Right renal pelvis (tissue), 4 donors: ENCODE data around the gene PRKN. TPM values are rescaled to one million over a fixed set of nuclear protein-coding genes. Genes with fewer than 3 reads are reported as not detected.

Experiments used
- DNase-seq, 4 donors: peaks; one replicate each; pipeline ENCODE4 v3.0.0-alpha.2; 2013; ENCODE audit warnings: low read depth in 4 of 4, low spot score in 3 of 4, missing footprints in 1 of 4
- polyA plus RNA-seq, 4 donors: library from polyadenylated mRNA; unstranded; fragments of 120-200 nt; gene quantifications; one replicate each; pipeline ENCODE4 v1.2.1, GENCODE V29; 2013; ENCODE audit not compliant: insufficient read length in 4 of 4

PRKN gene
- polyA plus RNA-seq, 4 donors: 8.7 to 12.4 (median 10.8) TPM

DNA sequence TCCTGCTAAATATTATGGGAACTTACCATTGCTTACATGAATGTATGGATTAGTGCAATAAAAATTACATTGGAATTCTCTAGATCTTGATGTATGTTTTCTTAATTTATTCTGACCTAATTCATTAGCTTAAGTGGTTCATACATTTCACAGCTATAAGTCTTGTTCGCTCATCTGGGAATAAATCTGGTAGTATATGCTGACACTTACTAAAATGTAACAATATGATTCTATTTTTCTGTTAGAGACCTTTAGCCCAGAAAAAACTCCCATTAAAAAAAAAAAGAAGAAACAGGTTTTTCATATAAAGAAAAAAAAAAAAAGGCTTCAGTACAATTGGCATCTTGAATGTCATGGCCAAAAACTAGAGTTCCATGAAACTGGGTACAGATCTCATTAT lies 1059.6 kb downstream of the PRKN start:
- DNase-seq: no peak

DNA sequence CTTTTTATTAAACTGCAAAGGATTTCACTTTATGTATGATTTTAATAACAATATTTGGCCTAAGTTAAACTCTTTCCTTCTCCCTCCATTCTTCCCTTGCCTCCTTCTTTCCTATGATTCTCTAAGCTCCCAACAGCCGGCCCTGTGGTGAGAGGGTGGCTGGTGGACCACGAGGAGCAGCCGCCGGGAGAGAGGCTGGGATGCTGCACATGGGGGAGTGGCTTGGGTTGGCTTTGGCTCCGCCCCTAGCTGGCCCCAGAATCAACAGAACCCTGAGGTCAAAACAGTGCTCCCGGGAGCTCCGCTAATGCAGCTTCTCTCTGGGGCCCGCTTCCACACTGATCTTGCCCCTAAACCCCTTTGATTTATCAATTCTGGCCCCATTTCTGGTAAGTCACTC lies 1063.9 kb downstream of the PRKN start:
- DNase-seq: no peak

DNA sequence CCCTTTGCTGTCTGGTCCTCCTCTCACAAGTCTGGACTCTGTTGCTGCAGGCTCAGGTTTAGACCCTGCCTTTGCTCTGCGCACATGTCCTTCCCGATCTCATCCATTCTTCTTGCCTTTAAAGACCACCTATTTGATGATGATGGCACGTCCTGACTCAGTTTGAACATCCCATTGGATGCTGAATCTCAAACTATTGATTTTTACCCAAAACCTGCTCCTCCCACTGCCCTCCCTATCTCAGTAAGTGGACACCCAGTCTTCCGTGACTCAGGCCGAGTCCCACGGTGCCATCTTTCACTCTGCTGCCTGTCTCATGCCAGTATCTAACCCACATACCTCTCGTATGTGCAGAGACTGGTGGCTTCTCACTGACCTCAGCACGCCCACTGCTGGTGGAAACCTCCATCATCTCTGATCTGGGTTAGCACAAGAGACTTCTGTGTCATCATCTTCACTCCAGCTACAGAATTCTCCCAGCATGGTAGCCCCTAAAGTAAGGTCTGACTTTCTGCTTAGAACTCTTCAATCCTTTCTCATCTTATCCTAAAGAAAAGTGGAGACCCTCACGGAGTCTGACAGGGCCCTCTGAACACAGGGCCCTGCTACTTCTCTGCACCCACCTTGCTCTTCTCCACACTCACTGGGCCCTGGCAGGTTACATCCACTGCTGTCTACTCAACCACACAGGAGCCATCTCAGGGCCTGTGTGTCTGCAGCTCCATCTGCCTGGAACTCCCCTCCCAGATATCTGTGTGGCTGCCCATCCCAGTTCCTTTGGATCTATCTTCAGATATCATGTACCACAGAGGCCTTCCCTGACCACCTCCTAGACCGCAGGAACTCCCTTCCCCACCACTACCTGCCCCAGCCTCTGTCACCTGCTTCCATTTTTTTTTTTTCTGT lies 1066.6 kb downstream of the PRKN start:
- no peak for DNase-seq

DNA sequence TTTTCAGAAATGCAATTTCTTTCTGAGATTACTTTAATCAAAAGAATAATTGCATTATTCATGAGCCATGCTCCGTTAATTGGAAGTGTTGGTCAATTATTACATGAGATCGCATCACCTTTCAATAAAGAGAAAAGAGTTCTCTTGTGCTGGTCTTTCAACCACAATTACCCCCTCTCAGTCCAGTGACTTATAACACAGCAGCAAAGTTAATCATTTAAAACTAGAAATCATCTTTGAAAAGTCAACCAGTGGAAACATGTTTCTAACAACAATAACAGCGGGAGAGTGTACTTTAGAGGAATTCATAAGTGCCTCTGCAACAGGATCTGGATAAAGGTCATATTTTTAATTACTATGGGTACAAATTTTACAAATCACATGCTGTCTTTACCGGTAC lies 1069.4 kb downstream of the PRKN start:
- DNase-seq: peak in 2 of 4 donors; percentile 40

DNA sequence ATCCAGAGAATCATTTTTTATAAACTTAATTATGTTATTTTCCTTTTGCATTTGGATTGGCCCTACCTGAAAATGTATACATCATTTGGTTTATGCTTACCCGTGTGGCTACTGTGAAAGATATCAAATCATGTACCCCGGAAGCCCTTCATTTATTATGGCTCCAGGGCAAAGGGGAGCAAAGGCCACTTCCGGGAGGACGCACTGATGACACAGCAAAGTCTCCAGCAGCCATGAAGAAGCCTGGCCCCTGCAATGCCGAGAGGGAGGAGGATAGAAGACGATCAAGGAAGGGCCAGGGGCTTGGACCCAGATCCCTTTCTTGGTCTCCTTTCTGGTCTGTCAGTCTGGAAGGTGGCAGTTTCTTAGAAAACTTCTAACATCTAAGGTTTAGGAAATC lies 1073.4 kb downstream of the PRKN start:
- no peak for DNase-seq

DNA sequence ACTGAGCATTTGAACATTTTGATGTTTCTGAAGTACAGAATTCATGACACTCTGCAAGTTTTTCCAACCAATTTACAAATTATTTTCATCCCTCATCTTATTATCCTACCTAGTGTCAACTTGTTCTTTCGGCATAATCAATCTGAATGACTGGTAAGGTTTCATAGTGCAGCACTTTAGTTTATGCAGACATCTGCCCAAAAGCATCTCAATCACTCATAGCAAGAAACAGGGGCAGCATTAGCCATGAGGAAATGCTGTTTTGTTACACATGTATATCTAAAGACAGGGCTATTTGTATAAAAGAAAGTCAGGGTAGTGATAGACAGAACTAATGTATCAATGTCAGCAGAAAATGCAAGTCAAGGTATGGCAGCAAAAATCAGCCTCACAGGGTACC lies 1075.6 kb downstream of the PRKN start:
- DNase-seq: no peak

DNA sequence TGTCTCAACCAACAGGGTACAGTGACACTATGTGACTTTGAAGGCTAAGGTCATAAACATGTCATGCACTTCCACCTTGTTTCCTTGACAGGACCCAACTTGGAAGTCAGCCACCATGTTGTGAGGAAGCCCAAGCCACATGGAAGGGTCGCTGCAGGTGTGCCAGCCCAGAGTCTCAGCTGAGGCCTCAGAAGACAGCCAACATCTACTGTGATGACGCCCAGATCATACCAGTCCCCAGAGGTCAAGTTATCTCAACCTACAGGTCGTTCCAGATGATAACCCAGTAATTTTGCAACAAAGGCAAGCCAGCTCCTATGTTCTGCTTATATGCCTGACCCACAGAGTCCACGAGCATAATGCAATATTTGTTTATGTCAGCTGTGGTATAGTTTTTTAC lies 1077.7 kb downstream of the PRKN start:
- DNase-seq: no peak

DNA sequence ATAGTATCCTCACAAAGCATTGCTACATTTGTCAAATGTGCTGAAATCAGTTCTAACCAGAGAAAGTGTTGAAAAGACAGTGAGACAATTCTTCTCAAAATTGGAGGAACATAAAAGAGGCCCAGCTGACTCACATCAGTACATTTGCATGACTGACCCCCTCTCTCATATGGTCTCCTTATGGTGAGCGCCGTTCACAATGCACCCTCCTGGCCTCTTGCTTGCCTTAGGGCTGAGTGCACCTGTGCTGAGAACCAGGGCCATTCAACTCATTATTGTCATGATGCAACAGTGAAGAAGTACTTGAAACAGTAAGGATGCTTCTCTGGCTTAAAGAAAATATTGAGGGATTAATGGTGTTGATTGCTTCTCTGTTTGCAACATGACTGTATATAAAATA lies 1078.5 kb downstream of the PRKN start:
- no peak for DNase-seq

DNA sequence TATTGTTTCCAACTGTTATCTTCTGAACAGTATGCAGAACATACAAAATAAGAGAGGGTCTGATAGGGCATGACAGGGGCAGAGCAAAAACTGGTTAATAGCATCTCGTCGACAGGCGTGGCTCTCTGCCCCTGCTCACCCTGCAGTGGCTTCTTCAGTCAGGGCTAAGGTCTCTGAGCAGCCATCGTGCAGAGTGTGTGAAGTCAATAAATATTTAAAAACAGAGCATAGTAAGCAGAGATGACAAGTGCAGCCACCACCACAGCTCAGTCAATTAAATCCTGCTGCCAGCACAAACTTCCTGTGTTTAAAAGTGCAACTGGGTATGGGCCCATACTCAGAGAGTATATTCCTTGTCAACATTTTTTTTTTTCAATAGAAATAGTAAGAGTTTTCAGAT lies 1080.3 kb downstream of the PRKN start:
- DNase-seq: no peak

DNA sequence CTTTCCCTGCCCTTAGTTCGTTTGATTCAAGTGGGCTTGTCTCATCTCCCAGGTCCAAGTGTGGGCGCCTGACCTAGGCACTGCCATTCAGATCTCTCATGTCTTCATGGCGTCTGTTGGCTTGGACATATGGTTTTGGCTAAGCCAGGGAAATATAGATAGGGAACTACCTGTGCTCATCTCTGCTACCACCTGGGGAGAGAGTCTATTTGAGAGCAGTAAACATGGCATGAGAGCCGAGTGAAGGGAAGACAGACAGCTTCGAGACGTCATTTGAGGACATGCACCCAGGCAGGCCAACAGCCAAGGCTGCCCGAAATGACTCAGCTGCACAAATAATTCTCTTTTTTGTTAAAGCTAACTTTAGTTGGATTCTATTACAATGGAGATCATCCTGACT lies 1083.0 kb downstream of the PRKN start:
- DNase-seq: no peak

DNA sequence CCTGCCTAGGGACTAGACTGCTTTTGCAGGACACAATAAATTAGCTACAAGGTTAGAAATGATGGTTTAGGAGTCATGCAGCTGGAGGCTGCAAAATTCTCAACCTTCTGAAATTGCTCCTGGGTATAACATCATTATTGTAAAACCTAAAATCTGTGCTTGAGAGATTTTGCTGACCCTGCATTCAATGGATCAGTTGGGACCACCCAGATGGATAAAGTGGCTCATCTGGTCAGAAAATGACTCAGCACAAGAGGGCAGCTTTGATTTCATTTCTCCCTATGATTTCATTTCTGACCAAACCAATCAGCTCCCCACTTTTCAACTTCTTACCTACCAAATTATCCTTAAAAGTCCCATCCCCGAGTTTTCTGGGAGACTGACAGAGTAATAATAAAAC lies 1086.4 kb downstream of the PRKN start:
- DNase-seq: no peak

DNA sequence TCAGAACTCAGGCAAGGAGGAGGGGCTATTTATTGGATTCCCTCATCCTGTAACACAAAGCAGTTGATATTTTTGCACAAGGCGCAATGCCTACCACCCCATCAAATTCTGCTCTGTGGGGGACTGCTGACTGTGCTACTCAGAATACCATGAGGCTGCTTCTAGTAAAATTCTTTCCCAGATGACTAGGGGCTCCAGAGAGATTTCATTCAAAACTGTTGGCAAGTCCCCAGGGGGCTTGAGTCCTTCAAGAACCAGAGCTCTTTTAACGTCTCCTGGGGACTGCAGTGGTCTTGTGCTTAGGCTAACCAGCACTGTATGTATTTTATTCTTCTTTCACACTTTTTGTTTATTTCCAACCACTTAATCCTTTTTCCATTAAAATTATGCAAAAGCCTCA lies 1087.8 kb downstream of the PRKN start:
- no peak for DNase-seq

DNA sequence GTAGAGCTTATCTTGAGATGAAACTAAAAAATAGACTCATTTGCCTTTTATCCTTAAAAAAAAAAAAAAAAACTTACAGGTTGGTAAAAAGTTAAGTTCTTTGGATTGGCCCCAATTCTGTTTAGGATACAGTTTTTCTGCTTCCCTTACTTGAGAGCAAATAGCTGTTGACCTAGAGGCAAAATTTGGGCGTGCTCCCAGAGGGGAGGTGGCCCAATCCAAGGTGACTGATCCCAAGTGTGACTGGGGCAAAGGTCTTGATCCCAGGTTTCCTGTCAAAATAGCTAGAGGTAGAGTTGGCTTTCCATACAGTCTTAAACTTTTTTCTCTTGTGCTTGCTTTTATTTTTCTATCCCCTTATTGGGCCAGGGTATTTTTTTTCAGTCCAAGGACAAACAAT lies 1089.9 kb downstream of the PRKN start:
- DNase-seq: no peak

DNA sequence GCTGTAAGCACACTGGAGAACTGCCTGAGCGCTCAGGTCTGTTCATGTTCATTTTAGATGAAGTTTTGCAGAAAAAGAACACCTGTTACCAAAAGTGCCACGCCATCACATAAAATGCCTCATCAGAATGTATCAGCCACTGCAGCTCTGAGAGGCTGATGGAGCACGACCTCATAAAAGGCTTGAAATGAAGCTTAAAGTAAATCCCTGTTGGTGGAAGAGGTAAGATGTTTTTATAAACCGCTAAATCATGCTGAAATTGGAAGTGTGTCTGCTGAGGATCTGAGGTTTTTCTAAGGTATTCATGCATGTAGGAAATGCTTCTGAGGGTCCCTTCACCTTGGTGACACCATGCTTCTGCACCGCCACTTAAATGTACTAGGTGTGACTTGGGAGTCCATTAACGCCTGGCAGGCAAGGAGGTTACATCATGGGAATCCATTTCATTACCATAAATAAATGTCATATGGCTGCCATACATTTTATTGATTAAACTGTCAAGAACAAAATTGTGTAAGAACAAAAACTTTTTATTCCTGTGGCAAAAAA lies 1090.6 kb downstream of the PRKN start:
- no peak for DNase-seq

DNA sequence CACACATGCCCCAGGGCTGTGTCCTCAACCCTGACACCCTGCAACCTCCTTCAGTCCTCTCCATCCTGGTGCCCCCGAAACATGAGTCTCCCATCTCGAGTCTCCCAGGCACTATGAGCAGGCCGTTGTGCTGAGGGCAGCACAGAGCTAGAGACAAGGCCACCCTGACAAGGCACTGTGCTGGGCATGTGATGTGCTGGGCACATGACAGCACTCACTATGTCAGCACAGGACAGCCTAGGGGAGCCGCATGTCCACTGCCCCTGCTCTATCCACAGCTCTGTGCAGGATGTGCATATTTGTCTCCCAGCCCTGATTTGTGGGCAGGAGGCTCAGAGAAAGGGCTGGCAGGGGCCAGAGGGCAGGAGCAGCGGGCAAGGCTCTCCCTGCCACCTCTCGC lies 1091.6 kb downstream of the PRKN start:
- DNase-seq: no peak

DNA sequence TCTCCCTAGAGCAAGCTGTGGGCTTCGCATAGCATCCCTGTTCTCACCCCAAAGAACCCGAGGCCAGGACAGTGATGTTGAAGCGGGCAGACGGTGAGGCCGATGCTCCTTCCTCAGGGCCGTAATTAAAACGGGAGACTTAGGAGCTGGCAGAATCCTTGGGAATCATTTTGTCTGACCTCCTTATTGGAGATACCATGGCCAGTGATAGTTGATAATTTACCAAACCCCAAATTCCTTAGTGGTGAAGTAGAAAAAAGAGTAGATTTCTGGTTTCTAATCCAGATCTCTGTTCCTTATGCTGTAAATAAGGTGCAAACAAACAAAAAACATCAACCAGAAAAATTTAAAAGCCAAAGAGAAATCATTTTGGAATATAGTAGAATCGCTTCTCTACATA lies 1092.7 kb downstream of the PRKN start:
- no peak for DNase-seq

DNA sequence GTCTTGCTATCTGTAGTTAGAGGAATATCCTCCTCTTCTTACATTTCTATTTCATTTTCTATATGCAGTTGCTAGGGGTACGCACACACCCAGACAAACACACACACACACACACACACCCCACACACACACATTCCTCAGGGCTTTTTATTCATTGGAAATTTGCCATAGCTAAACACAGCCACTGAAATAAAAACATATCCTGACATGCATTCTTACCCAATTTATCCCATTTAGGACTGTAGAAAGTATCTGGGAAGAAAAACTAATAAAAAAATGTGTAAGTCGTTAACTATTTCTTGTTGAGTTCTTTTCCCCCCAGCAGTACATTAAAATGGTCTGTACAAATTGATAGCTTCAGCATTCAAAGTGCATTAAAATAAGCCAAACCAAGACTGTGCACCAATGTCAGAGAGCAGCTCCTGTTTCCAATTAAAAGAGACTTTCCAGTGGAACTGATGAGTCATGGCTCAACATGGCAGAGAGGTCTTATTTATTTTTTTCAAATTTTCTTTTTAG lies 1095.8 kb downstream of the PRKN start:
- DNase-seq: peak in 1 of 4 donors; percentile 31

DNA sequence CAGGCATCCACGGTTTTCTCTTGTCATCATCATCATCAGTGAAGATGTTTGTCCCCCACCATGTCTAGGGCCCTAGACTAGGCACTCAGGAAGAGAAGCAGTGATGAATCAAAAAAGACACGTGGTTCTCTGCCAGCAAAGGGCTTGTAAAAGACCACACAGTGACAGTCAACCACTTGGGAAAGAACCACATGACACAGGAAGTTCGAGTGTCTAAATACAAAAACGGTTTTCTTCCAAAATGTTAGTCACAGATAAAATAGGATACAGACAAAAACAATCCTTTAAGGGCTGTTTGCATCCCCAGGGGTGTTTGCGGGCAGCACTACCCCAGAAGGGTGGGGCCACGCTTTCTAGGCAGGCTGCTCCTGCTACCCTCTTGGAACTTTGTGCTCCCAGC lies 1096.9 kb downstream of the PRKN start:
- no peak for DNase-seq

DNA sequence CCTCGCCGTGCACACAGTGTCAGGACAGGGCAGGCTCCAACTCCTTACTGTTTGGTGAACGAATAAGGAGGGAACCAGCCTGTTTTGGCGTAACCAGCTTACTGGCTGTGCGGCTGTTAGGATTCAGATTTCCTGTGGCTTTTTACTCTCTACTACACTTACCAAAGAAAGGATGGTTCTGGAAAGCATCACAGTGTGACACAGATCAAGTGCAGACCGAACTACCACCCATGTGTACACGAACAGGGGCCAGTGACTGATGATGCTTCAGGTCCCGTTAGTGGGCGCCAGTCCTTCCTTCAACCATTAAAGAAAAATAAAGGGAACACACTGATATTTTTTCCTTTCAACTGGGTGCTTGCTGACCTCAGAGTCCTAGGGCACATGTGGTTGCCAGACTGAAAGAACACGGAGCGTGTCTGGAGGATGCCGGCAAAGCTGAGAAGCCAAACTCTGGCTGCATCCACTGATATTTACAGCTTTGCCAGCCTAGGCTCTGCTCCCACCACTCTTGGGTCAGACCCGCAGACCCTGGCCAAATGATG lies 1101.4 kb downstream of the PRKN start:
- DNase-seq: no peak

DNA sequence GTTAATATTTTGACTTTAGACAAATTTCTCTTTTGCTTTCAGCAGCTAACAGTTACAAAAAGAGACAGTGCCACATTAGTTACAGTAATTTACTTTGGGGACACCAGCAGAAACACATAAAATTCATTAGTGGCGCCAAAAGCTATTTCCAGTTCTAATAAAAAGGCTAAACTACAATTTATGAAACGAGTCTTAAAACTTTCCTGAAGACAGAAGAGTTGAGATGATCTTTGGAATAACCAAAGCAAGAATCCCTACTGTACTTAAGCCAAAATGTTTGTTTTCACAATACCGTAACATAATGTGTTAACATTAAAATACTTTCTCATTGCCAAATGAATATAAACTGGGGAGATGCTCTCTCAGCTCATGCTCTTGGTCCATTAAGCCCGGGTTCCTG lies 1103.5 kb downstream of the PRKN start:
- DNase-seq: peak in 1 of 4 donors; percentile 59

DNA sequence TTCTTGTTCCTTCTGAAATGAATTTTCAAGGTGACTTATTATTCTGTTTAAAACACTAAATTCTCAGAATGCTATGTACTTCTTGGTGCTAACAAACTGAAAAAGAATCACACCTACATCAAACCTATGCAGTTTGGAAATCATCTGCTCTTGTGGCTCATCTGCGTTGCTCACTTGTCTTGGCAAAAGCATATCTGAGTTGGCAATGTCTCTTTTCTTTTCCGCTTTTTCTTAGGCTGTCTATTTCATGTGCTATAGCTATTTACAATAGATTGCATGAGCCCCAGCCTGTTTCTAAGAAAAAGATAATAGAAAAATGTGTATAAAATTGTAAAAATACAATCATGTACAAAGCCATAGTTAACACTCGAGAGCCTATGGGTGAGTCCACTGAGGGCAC lies 1104.8 kb downstream of the PRKN start:
- no peak for DNase-seq
